Neural cell (in vitro differentiated cells): Measurements from ENCODE around the gene PRKG1. TPM values are rescaled to one million over a fixed set of nuclear protein-coding genes. Genes with fewer than 3 reads are reported as not detected.

Experiments used
- H2AFZ ChIP-seq: fragments of 200-600, 300-800 bp; sonication (generic), shearing (Covaris generic); 2 replicates; pipeline ENCODE4 v1.6.0; 2014; ENCODE audit warnings: low read depth, mild to moderate bottlenecking, antibody characterized with exemption, low read length, moderate library complexity
- H3F3A ChIP-seq: fragments of 200-600 bp; shearing (Covaris generic); 2 replicates; pipeline ENCODE4 v1.6.1; 2016; ENCODE audit warnings: mild to moderate bottlenecking, moderate library complexity, mixed read lengths, antibody characterized with exemption, low read length; ENCODE audit not compliant: insufficient read depth, poor library complexity, severe bottlenecking
- H3K27ac ChIP-seq: fragments of 200-600, 300-800 bp; sonication (generic), shearing (Covaris generic); 2 replicates; pipeline ENCODE4 v1.5.1; 2014; ENCODE audit warnings: mild to moderate bottlenecking, low read length, moderate library complexity
- H3K27me3 ChIP-seq: fragments of 300-800, 200-600 bp; sonication (generic), shearing (Covaris generic); 2 replicates; pipeline ENCODE4 v1.6.0; 2014; ENCODE audit warnings: mild to moderate bottlenecking, low read depth, low read length, moderate library complexity; ENCODE audit not compliant: insufficient read depth
- H3K36me3 ChIP-seq: fragments of 300-800, 200-600 bp; sonication (generic), shearing (Covaris generic); 2 replicates; pipeline ENCODE4 v1.5.1; 2014; ENCODE audit warnings: mild to moderate bottlenecking, antibody characterized with exemption, low read length, moderate library complexity; ENCODE audit not compliant: insufficient read depth
- H3K4me2 ChIP-seq: fragments of 300-800, 200-600 bp; sonication (generic), shearing (Covaris generic); 2 replicates; pipeline ENCODE4 v1.6.0; 2014; ENCODE audit warnings: mild to moderate bottlenecking, low read length
- H3K4me3 ChIP-seq: fragments of 300-800, 200-600 bp; sonication (generic), shearing (Covaris generic); 2 replicates; pipeline ENCODE4 v1.5.1; 2014; ENCODE audit warnings: mild to moderate bottlenecking, low read length, moderate library complexity
- H3K79me2 ChIP-seq: fragments of 200-600 bp; shearing (Covaris generic); replicated peaks from 2 replicates; pipeline ENCODE4 v1.6.0; 2014; ENCODE audit warnings: mild to moderate bottlenecking, low read length, moderate library complexity; ENCODE audit not compliant: insufficient read depth
- H3K9ac ChIP-seq: fragments of 300-800, 200-600 bp; sonication (generic), shearing (Covaris generic); 2 replicates; pipeline ENCODE4 v1.6.1; 2016; ENCODE audit warnings: mild to moderate bottlenecking, low read length, mixed read lengths
- H3K9me2 ChIP-seq: fragments of 200-600 bp; shearing (Covaris generic); 2 replicates; pipeline ENCODE4 v1.6.1; 2016; ENCODE audit warnings: mild to moderate bottlenecking, low read length, mixed read lengths; ENCODE audit not compliant: insufficient read depth
- H3K9me3 ChIP-seq: fragments of 200-600, 300-800 bp; sonication (generic), shearing (Covaris generic); 2 replicates; pipeline ENCODE4 v1.6.1; 2016; ENCODE audit warnings: mild to moderate bottlenecking, mixed run types, low read length, moderate library complexity, mixed read lengths
- H4K20me1 ChIP-seq: fragments of 200-600 bp; shearing (Covaris generic); 2 replicates; pipeline ENCODE4 v1.6.1; 2016; ENCODE audit warnings: mild to moderate bottlenecking, mixed run types; ENCODE audit not compliant: insufficient read depth
- CTCF ChIP-seq: fragments of 450-650 bp; IDR thresholded peaks from 2 replicates; pipeline ENCODE4 v1.5.1; 2014; ENCODE audit warnings: antibody characterized with exemption, mild to moderate bottlenecking, moderate library complexity; ENCODE audit not compliant: poor library complexity, severe bottlenecking
- EP300 ChIP-seq: fragments of 450-650 bp; conservative IDR thresholded peaks from 2 replicates; pipeline ENCODE4 v1.6.1; 2014; ENCODE audit warnings: antibody characterized with exemption, mild to moderate bottlenecking, moderate library complexity; ENCODE audit not compliant: poor library complexity, severe bottlenecking
- EZH2 ChIP-seq: fragments of 200-600, 300-800 bp; shearing (Covaris generic), sonication (generic); IDR thresholded peaks from 2 replicates; pipeline ENCODE4 v1.6.1; 2014; ENCODE audit warnings: antibody characterized with exemption, low read length, borderline replicate concordance, mild to moderate bottlenecking; ENCODE audit not compliant: insufficient read depth, poor library complexity, severe bottlenecking
- MXI1 ChIP-seq: fragments of 450-650 bp; conservative IDR thresholded peaks from 2 replicates; pipeline ENCODE4 v1.6.1; 2014; ENCODE audit warnings: antibody characterized with exemption, mild to moderate bottlenecking; ENCODE audit not compliant: poor library complexity, severe bottlenecking
- POLR2AphosphoS5 ChIP-seq: IDR thresholded peaks from 2 replicates; pipeline ENCODE4 v1.6.1; 2012
- RAD21 ChIP-seq: fragments of 450-650 bp; conservative IDR thresholded peaks from 2 replicates; pipeline ENCODE4 v1.6.1; 2014; ENCODE audit warnings: antibody characterized with exemption, mild to moderate bottlenecking, moderate library complexity
- REST ChIP-seq: IDR thresholded peaks from 2 replicates; pipeline ENCODE4 v1.6.1; 2012; ENCODE audit warnings: borderline replicate concordance
- SMC3 ChIP-seq: fragments of 450-650 bp; conservative IDR thresholded peaks from 2 replicates; pipeline ENCODE4 v1.6.1; 2014; ENCODE audit warnings: antibody characterized with exemption, mild to moderate bottlenecking, moderate library complexity; ENCODE audit not compliant: poor library complexity
- TAF1 ChIP-seq: IDR thresholded peaks from 2 replicates; pipeline ENCODE4 v1.6.1; 2012; ENCODE audit warnings: low read depth
- polyA plus RNA-seq: library from polyadenylated mRNA; depleted of rRNA; stranded (reverse); fragments of >200 nt; gene quantifications from 2 replicates; pipeline ENCODE4 v1.2.3, GENCODE V29; 2014

Gene PRKG1
- polyA plus RNA-seq, 1 donor from 2014 or later = 2.2 TPM

GRCh38 chr10:51080311-51081006, 6.2 kb downstream of the PRKG1 start:
- Histone ChIP-seq H2AFZ (no peak overlapping the region), H3K9ac (no peak overlapping the region), H3F3A (no peaks in the 10 kb centered on the region), H3K4me3 (peak overlapping the region; percentile 31), H3K9me3 (no peaks in the 10 kb centered on the region), H3K79me2 (no peaks in the 10 kb centered on the region), H3K27ac (no peak overlapping the region), H4K20me1 (no peaks in the 10 kb centered on the region), H3K27me3 (no peaks in the 10 kb centered on the region), H3K9me2 (no peaks in the 10 kb centered on the region), H3K4me2 (peak overlapping the region; percentile 48), H3K36me3 (no peaks in the 10 kb centered on the region)
- TF ChIP-seq TAF1 (no peak), EZH2 (no peak), EP300 (no peak), CTCF (no peak), REST (no peak), POLR2AphosphoS5 (no peak), SMC3 (no peak), RAD21 (no peak), MXI1 (no peak)

GRCh38 chr10:51082857-51083256, 8.6 kb downstream of the PRKG1 start:
- no peaks in the 10 kb centered on the region for H3K9me2 ChIP-seq
- no peak overlapping the region for H3K27ac ChIP-seq
- no peak overlapping the region for H3K4me2 ChIP-seq
- H2AFZ ChIP-seq = no peak overlapping the region
- H3F3A ChIP-seq = no peaks in the 10 kb centered on the region
- H3K9me3 ChIP-seq = no peaks in the 10 kb centered on the region
- no peaks in the 10 kb centered on the region for H3K36me3 ChIP-seq
- H4K20me1 ChIP-seq = no peaks in the 10 kb centered on the region
- no peak overlapping the region for H3K4me3 ChIP-seq
- TF ChIP-seq POLR2AphosphoS5 = no peak
- no peak for TF ChIP-seq SMC3
- TF ChIP-seq RAD21 = no peak
- no peak for TF ChIP-seq CTCF
- TF ChIP-seq TAF1 = no peak
- TF ChIP-seq EZH2 = no peak
- no peak for TF ChIP-seq MXI1
- TF ChIP-seq EP300 = no peak
- TF ChIP-seq REST = no peak
- no peaks in the 10 kb centered on the region for H3K79me2 ChIP-seq
- H3K27me3 ChIP-seq = no peaks in the 10 kb centered on the region
- H3K9ac ChIP-seq = no peak overlapping the region
